T follicular helper cell (primary cell): Measurements from ENCODE around the gene SCPEP1.
A peak's percentile ranks its signal among the peaks of the same experiment; 100 is the strongest.
"Not testable (repeated sequence)": the region's sequence is repeated elsewhere in the genome, so short reads cannot be mapped to it uniquely, and the experiment has no call there.

Experiments
- DNase-seq: peaks from one replicate; pipeline ENCODE4 v3.0.0-alpha.2; 2020; ENCODE audit warnings: low read depth
- total RNA-seq, 2 experiments: gene quantifications; one replicate each; lab custom pipeline; 2026; lab: John Stamatoyannopoulos, UW

Gene SCPEP1
- total RNA-seq: 15.0 to 16.9 reads per million in 2 experiments

GRCh38 chr17:56977673-56978395 lies at the start of gene SCPEP1:
TSS of gene SCPEP1 (plus strand) at chr17:56978131. CDS start at chr17:56978160, 29 bp downstream.
- DNase-seq: peak; percentile 78

GRCh38 chr17:56928586-56928985 lies 49.3 kb upstream of the SCPEP1 start:
- no peak for DNase-seq

GRCh38 chr17:56929362-56929969 lies 48.5 kb upstream of the SCPEP1 start:
- no peak for DNase-seq

GRCh38 chr17:56930739-56931337 lies 47.1 kb upstream of the SCPEP1 start:
- no peak for DNase-seq

- DNase-seq: no peak
Observed at GRCh38 chr17:56933151-56933745, 44.7 kb upstream of the SCPEP1 start.

- DNase-seq: no peak
Observed at GRCh38 chr17:56933868-56934267, 44.1 kb upstream of the SCPEP1 start.

- DNase-seq: no peak
Observed at GRCh38 chr17:56934280-56934679, 43.7 kb upstream of the SCPEP1 start.

- no peak for DNase-seq
Observed at GRCh38 chr17:56935461-56935860, 42.5 kb upstream of the SCPEP1 start.

- no peak for DNase-seq
Observed at GRCh38 chr17:56936697-56937322, 41.1 kb upstream of the SCPEP1 start.

DNA sequence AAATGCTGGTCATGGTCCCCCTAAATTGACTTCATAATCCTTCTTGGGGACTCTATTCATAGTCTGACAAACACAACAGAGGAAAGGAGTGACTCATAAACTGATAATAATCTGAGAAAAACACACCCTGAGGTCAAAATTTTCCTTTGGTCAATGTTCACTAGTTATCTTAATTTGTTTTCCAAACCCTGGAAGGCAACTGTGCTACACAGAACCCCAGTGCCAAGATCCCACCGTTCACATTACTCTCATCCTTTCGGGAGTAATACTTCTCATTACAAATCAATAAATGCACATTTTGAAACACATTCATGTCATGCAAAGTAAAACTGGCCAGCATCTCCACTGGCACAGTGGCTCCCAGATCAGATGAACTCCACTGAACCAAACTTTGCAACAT lies 40.2 kb upstream of the SCPEP1 start:
- DNase-seq: no peak

- DNase-seq: not testable (repeated sequence)
Observed at GRCh38 chr17:56938206-56938605, 39.7 kb upstream of the SCPEP1 start.

DNA sequence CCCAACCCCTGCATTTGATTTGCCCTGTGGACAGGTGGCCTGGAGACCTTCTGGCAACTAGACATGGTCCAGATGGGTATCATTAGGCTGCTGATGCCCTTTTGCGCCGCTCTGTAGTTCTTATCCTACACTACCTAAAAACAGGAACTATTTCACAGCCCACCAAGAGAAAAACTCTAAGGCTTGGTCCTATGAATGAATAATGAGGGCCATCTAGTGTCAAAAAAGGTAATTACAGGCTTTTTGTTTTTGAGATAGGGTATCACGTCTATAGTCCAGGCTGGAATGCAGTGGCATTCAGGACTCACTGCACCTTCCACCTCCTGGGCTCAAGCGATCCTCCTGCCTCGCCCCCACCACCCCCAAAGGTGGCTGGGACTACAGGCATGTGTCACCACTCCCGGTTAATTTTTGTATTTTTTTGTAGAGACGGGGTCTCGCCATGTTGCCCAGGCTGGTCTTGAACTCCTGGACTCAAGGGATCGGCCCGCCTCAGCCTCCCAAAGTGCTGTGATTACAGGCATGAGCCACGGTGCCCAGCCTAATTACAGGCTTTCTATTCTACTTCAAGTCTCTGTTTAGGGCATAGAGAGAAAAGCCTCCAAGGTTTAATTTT lies 38.0 kb upstream of the SCPEP1 start:
- DNase-seq: no peak

DNA sequence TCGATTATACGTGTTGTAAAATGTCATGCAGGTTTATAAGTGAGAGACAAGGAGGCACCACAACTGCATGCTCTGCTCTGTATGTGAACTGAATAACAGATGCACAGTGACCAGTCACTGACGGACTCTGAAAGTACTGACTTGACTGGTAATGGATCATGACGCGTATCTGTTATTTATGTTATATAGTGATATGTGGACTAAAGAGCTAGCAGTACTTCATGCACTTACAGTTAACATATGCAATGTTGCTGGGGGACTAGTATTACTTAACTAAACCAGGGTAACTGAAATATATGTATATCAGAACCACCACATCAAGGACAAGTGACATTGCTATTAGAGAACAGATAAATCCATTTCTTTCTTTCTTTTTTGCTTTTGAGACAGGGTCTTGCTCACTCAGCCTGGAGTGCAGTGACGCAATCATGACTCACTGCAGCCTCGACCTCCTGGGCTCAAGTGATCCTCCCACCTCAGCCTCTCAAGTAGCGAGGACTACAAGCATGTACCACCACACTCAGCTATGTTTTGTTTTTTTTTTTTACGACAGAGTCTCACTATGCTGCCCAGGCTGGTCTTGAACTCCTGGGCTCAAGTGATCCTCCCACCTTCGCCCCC lies 34.3 kb upstream of the SCPEP1 start:
- no peak for DNase-seq

DNA sequence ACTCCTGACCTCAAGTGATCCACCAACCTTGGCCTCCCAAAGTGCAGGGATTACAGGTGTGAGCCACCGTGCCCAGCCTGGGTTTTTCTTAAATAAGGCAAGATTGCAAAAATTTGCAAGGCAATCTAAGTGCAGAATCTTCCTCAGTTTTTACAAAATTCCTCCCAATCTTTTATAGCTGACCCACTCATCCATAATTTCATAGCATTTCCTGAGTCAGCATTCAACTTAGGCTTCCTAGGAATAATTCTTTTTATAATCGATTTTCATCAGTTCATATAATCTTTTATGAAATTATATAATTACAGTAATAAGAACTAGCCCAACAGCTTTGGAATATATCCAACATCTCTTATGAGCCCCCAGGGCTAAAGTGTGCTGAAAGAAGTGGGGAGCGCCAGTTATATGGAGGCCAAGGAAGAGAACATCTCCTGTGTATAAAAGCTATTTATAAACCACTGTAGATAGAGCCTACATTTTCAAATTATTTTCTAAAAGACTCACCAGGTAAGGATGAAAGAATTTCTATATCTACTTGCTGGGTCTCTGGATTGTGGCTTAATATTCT lies 31.9 kb upstream of the SCPEP1 start:
- DNase-seq: no peak

- DNase-seq: no peak
Observed at GRCh38 chr17:56947741-56948140, 30.2 kb upstream of the SCPEP1 start.

GRCh38 chr17:56948491-56948890 lies 29.4 kb upstream of the SCPEP1 start:
- DNase-seq: no peak

DNA sequence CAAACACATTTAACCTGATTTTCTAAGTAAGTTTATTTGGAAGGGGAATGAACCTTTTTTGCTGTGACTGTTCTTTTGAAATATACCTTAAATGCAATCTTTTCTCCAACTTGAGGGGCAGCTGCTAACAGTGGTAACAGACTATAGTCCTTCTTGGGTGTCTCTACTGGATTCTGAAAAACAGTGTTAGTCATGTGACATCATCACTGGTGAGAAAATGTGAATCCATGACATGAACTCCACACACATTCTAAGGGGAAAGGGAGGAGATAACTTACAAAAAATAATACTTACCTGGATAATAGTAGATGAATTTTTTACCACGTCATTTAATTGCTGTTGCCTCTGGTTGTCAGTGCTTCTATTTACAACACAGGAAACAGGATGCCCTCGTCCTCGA lies 28.3 kb upstream of the SCPEP1 start:
- no peak for DNase-seq

DNA sequence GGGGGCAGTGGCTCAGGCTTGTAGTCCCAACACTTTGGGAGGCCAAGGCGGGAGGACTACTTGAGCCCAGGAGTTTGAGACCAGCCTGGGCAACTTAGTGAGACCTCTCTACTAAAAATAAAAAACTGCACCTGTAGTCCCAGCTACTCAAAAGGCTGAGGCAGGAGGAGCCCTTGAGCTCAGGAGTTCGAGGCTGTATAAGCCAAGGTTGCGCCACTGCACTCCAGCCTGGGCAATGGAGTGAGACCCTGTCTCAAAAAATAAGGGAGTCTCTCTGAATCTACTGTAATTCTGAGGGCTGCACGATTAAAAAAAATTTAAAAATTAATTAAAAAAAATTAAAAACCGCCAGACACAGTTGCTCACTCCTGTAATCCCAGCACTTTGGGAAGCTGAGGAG lies 20.9 kb upstream of the SCPEP1 start:
- DNase-seq: no peak

- DNase-seq: peak; percentile 89
Observed at GRCh38 chr17:56960596-56961538, 17.1 kb upstream of the SCPEP1 start, which contains the start of gene COIL. TSS of gene COIL (minus strand) at chr17:56961050. CDS start at chr17:56961019, 31 bp downstream.

DNA sequence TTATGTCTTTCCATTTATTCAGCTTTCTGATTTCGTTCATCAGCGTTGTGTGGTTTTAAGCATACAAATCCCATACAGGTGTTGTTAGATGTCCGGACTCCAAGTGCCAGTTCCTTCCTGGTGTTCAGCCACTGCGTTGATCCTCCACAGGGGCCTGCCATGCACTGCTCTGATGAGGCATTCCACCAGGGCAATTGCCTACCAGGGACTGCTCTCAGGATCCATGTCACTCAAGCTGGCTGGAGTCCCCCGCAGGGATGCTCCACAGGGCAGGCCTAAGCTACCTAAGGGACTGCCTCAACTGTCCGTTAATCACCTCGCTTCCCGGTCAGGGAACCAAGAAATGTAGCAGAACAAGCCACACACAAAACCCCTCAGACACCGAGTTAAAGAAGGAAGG lies 12.7 kb upstream of the SCPEP1 start:
- not testable (repeated sequence) for DNase-seq
